Measurements from ENCODE around the gene CHPF2.

The CHPF2 gene

DNA sequence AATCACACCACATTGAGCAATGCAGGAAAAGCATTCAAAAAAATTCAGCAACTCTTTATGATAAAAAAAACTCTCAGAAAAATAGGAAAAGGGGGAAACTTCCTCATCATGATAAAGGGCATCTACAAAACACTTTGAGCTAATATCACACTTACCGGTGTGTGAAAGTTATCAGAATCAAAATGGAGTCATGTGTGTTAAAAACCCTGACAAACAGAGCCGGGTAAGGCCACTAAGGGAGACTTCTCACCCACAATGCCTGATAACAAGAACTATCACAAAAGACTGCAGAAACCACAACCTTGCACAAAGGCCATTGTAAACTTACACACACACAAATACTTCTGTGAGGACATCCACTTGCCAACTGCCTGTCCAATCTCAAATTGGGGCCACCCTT lies 51.0 kb downstream of the CHPF2 start:
- DNase-seq (ENCODE audit: low read depth, low spot score), result no peak

DNA sequence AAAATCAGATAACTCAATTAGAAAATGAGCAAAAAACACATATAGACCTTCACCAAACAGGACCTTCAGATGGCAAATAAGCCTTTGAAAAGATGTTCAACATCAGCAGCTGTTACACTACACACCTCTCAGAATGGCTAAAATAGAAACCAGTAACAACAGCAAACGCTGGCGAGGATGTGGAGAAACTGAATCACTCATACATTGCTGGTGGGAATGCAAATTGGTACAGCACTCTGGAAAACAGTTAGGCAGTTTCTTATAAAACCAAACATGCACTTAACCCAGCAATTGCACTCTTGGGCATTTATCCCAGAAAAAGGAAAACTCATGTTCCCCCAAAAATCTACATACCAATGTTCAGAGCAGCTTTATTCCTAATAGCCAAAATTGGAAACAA lies 53.9 kb downstream of the CHPF2 start:
- peak; percentile 77 for DNase-seq (ENCODE audit: low read depth, low spot score)

Measured in astrocyte of the hippocampus (primary cell).